Activated naive CD8-positive, alpha-beta T cell treated with anti-CD3 and anti-CD28 coated beads, Interleukin-2, amount 50 U/mL, for 24 hours (primary cell): ENCODE measurements around the gene MVK.

Source experiments
- ATAC-seq: fragments of 150-1000 bp; cut with Tn5 transposase; one replicate; pipeline ENCODE4 v1.10.0; 2021
- DNase-seq: peaks from one replicate; pipeline ENCODE4 v3.0.0; 2021
- H3K27ac Mint-ChIP-seq: one replicate; pipeline ENCODE4 v1.8.0; 2021; ENCODE audit warnings: mild to moderate bottlenecking, mixed read lengths
- H3K27me3 Mint-ChIP-seq: one replicate; pipeline ENCODE4 v1.8.0; 2021; ENCODE audit warnings: mixed read lengths
- H3K36me3 Mint-ChIP-seq: one replicate; pipeline ENCODE4 v1.8.0; 2021; ENCODE audit warnings: low read depth, mixed read lengths
- H3K4me1 Mint-ChIP-seq: one replicate; pipeline ENCODE4 v1.8.0; 2021; ENCODE audit warnings: mixed read lengths
- H3K4me3 Mint-ChIP-seq: one replicate; pipeline ENCODE4 v1.8.0; 2021; ENCODE audit warnings: mild to moderate bottlenecking, moderate library complexity, mixed read lengths
- H3K9me3 Mint-ChIP-seq: one replicate; pipeline ENCODE4 v1.8.0; 2021; ENCODE audit warnings: mixed read lengths

Gene MVK

GRCh38 chr12:109554761-109555160 is 18.8 kb upstream of the MVK start:
- no peaks in the 10 kb centered on the region for H3K9me3 Mint-ChIP-seq
- H3K27me3 Mint-ChIP-seq: no peaks in the 10 kb centered on the region
- DNase-seq: no peak
- no peak overlapping the region for H3K27ac Mint-ChIP-seq
- H3K4me3 Mint-ChIP-seq: no peak overlapping the region
- ATAC-seq: no peak
- H3K36me3 Mint-ChIP-seq: no peaks in the 10 kb centered on the region
- H3K4me1 Mint-ChIP-seq: no peaks in the 10 kb centered on the region

DNA sequence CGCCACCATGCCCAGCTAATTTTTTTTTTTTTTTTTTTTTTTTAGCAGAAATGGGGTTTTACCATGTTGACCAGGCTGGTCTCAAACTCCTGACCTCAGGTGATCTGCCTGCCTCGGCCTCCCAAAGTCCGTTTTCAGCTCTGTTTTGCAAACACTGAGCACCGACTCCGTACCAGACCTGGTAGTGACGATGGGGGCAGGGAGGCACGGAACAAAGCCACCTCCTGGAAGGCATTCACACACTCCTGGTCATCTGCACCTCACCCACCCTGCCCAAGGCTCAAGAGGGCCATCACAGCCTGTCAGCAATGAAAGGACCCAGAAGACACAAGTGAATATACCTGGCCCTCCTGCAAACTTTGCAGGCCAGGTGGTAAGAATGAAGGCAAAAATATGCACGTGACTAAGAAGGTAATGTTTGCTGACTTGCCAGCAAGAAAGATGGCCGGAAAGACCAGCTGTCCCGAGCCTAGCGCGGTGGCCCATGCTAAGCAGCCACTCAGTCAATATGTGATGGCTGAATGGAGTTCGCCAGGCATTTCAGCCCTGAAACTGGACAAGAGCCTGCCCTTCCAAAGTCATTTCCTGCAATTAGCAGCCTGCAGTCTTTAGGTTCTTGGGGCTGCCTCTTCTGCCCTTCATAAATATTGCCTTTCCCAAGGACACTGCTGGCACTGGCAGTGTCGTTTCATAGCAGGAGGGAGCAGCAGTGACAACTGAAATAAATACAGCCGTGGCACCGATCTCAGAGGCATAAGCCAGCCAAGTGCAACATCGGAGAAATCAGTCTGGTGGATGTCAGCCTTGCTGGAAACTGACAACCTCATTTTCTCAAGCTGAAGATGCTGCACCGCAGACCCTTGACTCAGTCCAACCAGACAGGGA is 17.9 kb upstream of the MVK start:
- Mint-ChIP-seq H3K4me3 (no peak overlapping the region), H3K9me3 (no peaks in the 10 kb centered on the region), H3K4me1 (no peaks in the 10 kb centered on the region), H3K36me3 (no peaks in the 10 kb centered on the region), H3K27ac (no peak overlapping the region), H3K27me3 (no peaks in the 10 kb centered on the region)
- ATAC-seq (no peak), DNase-seq (no peak)

DNA sequence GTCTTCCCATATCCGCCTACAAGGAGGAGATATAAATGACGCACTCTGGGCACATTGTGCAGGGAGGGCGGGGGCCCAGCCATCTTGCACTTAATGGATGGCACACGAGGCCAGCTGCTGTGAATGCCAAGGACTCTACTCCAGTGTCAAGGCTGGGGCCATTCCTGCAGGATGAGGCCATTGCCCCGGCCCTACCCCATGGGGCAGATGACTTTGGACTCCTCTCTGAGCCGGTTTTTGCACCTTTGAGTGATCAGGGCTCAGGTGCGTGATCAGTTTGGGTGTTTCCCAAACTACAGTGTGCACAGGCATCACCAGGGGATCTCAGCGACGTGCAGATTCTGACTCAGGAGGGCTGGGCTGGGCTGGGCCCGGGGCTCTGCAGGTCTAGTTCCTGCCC is 16.4 kb upstream of the MVK start:
- H3K4me3 Mint-ChIP-seq: no peak overlapping the region
- no peak for ATAC-seq
- DNase-seq: no peak
- no peaks in the 10 kb centered on the region for H3K27me3 Mint-ChIP-seq
- no peak overlapping the region for H3K27ac Mint-ChIP-seq
- peaks cover 3% of the 10 kb centered on the region for H3K9me3 Mint-ChIP-seq
- peaks cover 6% of the 10 kb centered on the region for H3K36me3 Mint-ChIP-seq
- H3K4me1 Mint-ChIP-seq: no peaks in the 10 kb centered on the region

- Mint-ChIP-seq H3K4me1 (no peaks in the 10 kb centered on the region), H3K36me3 (peaks cover 12% of the 10 kb centered on the region), H3K4me3 (no peak overlapping the region), H3K27me3 (no peaks in the 10 kb centered on the region), H3K9me3 (peaks cover 9% of the 10 kb centered on the region), H3K27ac (no peak overlapping the region)
- no peak for ATAC-seq
- no peak for DNase-seq
Observed at GRCh38 chr12:109557805-109558204, 15.8 kb upstream of the MVK start.

DNA sequence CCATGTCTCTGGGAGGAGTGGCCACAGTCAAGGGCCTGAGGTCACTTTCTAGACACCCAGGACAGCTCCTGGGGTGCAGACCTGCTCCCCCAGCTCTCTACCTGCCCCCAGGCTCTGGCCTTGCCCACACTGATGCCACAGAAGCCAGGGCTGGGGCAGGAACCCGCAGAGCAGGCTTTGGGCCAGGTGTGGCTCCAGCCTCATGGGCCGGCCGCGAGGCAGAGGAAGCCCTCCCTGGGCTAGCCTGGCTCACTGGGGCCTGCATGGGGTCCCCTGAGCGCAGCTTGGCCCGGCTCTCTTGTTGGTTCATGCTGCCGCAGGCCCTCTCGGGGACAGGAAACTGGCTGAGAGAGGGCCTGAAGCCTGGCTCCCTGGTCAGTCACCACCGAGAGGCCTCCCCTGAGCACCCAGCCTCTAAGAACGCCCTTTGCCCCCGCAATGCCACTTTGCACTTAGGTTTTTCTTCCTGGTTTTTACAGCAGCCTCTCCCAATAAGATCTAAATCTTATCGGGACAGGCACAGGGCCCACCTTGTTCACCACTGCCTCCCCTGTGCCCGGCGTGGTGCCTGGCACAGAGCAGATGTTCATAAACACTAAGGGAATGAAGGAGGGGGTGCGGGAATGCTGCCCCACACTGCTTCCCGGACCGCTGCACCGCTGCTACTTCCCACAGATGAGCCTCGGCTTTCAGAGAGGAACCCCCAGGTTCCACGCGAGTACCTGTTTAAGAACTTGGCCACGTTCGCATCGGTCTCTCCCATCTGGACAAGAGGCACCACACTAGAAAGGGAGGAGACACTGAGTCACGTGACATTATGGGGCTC is 15.0 kb upstream of the MVK start:
- Mint-ChIP-seq H3K9me3 (peaks cover 9% of the 10 kb centered on the region), H3K27me3 (no peaks in the 10 kb centered on the region), H3K27ac (no peak overlapping the region), H3K4me3 (no peak overlapping the region), H3K36me3 (peaks cover 12% of the 10 kb centered on the region), H3K4me1 (no peaks in the 10 kb centered on the region)
- ATAC-seq (no peak), DNase-seq (no peak)

- H3K27me3 Mint-ChIP-seq: no peaks in the 10 kb centered on the region
- H3K27ac Mint-ChIP-seq: no peak overlapping the region
- peaks cover 9% of the 10 kb centered on the region for H3K9me3 Mint-ChIP-seq
- DNase-seq (no peak), ATAC-seq (no peak)
- no peak overlapping the region for H3K4me3 Mint-ChIP-seq
- H3K36me3 Mint-ChIP-seq: peaks cover 12% of the 10 kb centered on the region
- no peaks in the 10 kb centered on the region for H3K4me1 Mint-ChIP-seq
Observed at GRCh38 chr12:109559200-109559505, 14.4 kb upstream of the MVK start.

- Mint-ChIP-seq H3K4me3 (no peak overlapping the region), H3K9me3 (peaks cover 9% of the 10 kb centered on the region), H3K27me3 (no peaks in the 10 kb centered on the region), H3K36me3 (peaks cover 12% of the 10 kb centered on the region), H3K4me1 (no peaks in the 10 kb centered on the region), H3K27ac (no peak overlapping the region)
- ATAC-seq (no peak), DNase-seq (no peak)
Observed at GRCh38 chr12:109559601-109560000, 14.0 kb upstream of the MVK start.

GRCh38 chr12:109560867-109561710 is 12.5 kb upstream of the MVK start:
- no peaks in the 10 kb centered on the region for H3K27me3 Mint-ChIP-seq

GRCh38 chr12:109561711-109562030 is 11.9 kb upstream of the MVK start:
- DNase-seq (no peak), ATAC-seq (no peak)
- Mint-ChIP-seq H3K4me1 (no peaks in the 10 kb centered on the region), H3K9me3 (peaks cover 9% of the 10 kb centered on the region), H3K36me3 (peaks cover 14% of the 10 kb centered on the region), H3K27me3 (no peaks in the 10 kb centered on the region), H3K27ac (no peak overlapping the region), H3K4me3 (no peak overlapping the region)

More at GRCh38 chr12:109560867-109561710, 12.5 kb upstream of the MVK start:
- H3K36me3 Mint-ChIP-seq: peaks cover 14% of the 10 kb centered on the region
- no peak overlapping the region for H3K4me3 Mint-ChIP-seq
- H3K27ac Mint-ChIP-seq: no peak overlapping the region
- no peaks in the 10 kb centered on the region for H3K4me1 Mint-ChIP-seq
- ATAC-seq (no peak), DNase-seq (no peak)
- peaks cover 9% of the 10 kb centered on the region for H3K9me3 Mint-ChIP-seq

- no peaks in the 10 kb centered on the region for H3K4me1 Mint-ChIP-seq
Observed at GRCh38 chr12:109562871-109563270, 10.7 kb upstream of the MVK start.

GRCh38 chr12:109563291-109564284 is 10.0 kb upstream of the MVK start:
- ATAC-seq: no peak
- H3K36me3 Mint-ChIP-seq: peaks cover 19% of the 10 kb centered on the region

More at GRCh38 chr12:109562871-109563270, 10.7 kb upstream of the MVK start:
- no peak overlapping the region for H3K27ac Mint-ChIP-seq
- DNase-seq (no peak), ATAC-seq (no peak)
- H3K4me3 Mint-ChIP-seq: no peak overlapping the region
- H3K9me3 Mint-ChIP-seq: peaks cover 9% of the 10 kb centered on the region
- H3K27me3 Mint-ChIP-seq: no peaks in the 10 kb centered on the region
- H3K36me3 Mint-ChIP-seq: peaks cover 19% of the 10 kb centered on the region

GRCh38 chr12:109566424-109566823 is 7.2 kb upstream of the MVK start:
- DNase-seq: no peak
- no peak overlapping the region for H3K27ac Mint-ChIP-seq
- ATAC-seq: peak; percentile 5
- H3K9me3 Mint-ChIP-seq: peaks cover 9% of the 10 kb centered on the region
- peaks cover 19% of the 10 kb centered on the region for H3K36me3 Mint-ChIP-seq
- H3K27me3 Mint-ChIP-seq: no peaks in the 10 kb centered on the region
- H3K4me3 Mint-ChIP-seq: no peak overlapping the region
- no peaks in the 10 kb centered on the region for H3K4me1 Mint-ChIP-seq

More at GRCh38 chr12:109563291-109564284, 10.0 kb upstream of the MVK start:
- Mint-ChIP-seq H3K4me3 (no peak overlapping the region), H3K4me1 (no peaks in the 10 kb centered on the region), H3K9me3 (peaks cover 9% of the 10 kb centered on the region), H3K27ac (no peak overlapping the region), H3K27me3 (no peaks in the 10 kb centered on the region)
- DNase-seq: no peak

DNA sequence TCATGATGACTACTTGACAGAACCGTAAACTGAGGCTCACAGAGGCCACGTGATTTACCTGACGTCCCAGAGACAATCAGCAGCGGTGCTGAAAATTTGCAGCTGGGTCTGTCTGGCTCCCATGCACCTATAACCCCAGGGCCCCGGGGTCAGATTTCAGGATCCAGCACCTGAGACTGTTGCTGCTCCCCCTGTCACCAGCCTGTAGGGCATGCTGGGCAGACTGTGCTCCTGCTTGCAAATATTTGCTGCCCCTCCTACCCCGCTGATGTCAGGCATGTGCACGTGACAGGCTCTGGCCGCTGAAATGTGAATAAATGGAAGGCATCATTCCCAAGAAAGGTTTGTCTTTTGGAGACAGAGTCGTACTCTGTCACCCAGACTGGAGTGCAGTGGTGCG is 6.3 kb upstream of the MVK start:
- peaks cover 13% of the 10 kb centered on the region for H3K36me3 Mint-ChIP-seq

More for the DNA sequence above, 6.3 kb upstream of the MVK start:
- H3K27me3 Mint-ChIP-seq: no peaks in the 10 kb centered on the region
- H3K4me1 Mint-ChIP-seq: no peaks in the 10 kb centered on the region
- H3K27ac Mint-ChIP-seq: no peak overlapping the region
- no peak overlapping the region for H3K4me3 Mint-ChIP-seq
- ATAC-seq (no peak), DNase-seq (no peak)
- H3K9me3 Mint-ChIP-seq: peaks cover 4% of the 10 kb centered on the region
